GM23248 (cell line): ENCODE measurements around the gene CASP9. TPM values are rescaled to one million over a fixed set of nuclear protein-coding genes. Genes with fewer than 3 reads are reported as not detected.

Source experiments
- DNase-seq: peaks from one replicate; pipeline ENCODE4 v3.0.0-alpha.2; 2015
- H2AFZ ChIP-seq: fragments of 200-600 bp; sonication (generic); 2 replicates; pipeline ENCODE4 v1.6.1; 2016; ENCODE audit warnings: antibody characterized with exemption
- H3F3A ChIP-seq: fragments of 200-600 bp; sonication (generic); 2 replicates; pipeline ENCODE4 v1.6.1; 2016; ENCODE audit warnings: mild to moderate bottlenecking, antibody characterized with exemption, mixed run types; ENCODE audit not compliant: insufficient read depth
- H3K27ac ChIP-seq: fragments of 200-600 bp; sonication (generic); 2 replicates; pipeline ENCODE4 v1.5.1; 2016; ENCODE audit warnings: mild to moderate bottlenecking
- H3K27me3 ChIP-seq: fragments of 200-600 bp; sonication (generic); replicated peaks from 2 replicates; pipeline ENCODE4 v1.6.1; 2016; ENCODE audit warnings: mild to moderate bottlenecking; ENCODE audit not compliant: insufficient read depth
- H3K36me3 ChIP-seq: fragments of 200-600 bp; sonication (generic); 2 replicates; pipeline ENCODE4 v1.6.1; 2016; ENCODE audit warnings: low read depth, mild to moderate bottlenecking
- H3K4me1 ChIP-seq: fragments of 200-600 bp; sonication (generic); 2 replicates; pipeline ENCODE4 v1.6.1; 2016; ENCODE audit warnings: mild to moderate bottlenecking; ENCODE audit not compliant: insufficient read depth
- H3K4me2 ChIP-seq: fragments of 200-600 bp; sonication (generic); one replicate; pipeline ENCODE4 v1.6.1; 2016; ENCODE audit warnings: mild to moderate bottlenecking; ENCODE audit not compliant: unreplicated experiment
- H3K4me3 ChIP-seq: fragments of 200-600 bp; sonication (generic); 2 replicates; pipeline ENCODE4 v1.5.1; 2016; ENCODE audit warnings: mild to moderate bottlenecking
- H3K79me2 ChIP-seq: fragments of 200-600 bp; sonication (generic); 2 replicates; pipeline ENCODE4 v1.6.1; 2016; ENCODE audit warnings: mild to moderate bottlenecking; ENCODE audit not compliant: insufficient read depth
- H3K9ac ChIP-seq: fragments of 200-600 bp; sonication (generic); 2 replicates; pipeline ENCODE4 v1.6.1; 2016; ENCODE audit warnings: mild to moderate bottlenecking
- H3K9me2 ChIP-seq: fragments of 200-600 bp; sonication (generic); 2 replicates; pipeline ENCODE4 v1.6.1; 2016; ENCODE audit warnings: mixed run types, mild to moderate bottlenecking, moderate library complexity; ENCODE audit not compliant: insufficient read depth
- H3K9me3 ChIP-seq: fragments of 200-600 bp; sonication (generic); one replicate; pipeline ENCODE4 v1.6.1; 2017; ENCODE audit warnings: low read depth
- H4K20me1 ChIP-seq: fragments of 200-600 bp; sonication (generic); 2 replicates; pipeline ENCODE4 v1.6.0; 2016; ENCODE audit not compliant: insufficient read depth
- EZH2 ChIP-seq: fragments of 200-600 bp; sonication (generic); IDR thresholded peaks from 2 replicates; pipeline ENCODE4 v1.6.1; 2018; ENCODE audit warnings: antibody characterized with exemption, mild to moderate bottlenecking; ENCODE audit not compliant: insufficient read depth, poor library complexity, severe bottlenecking
- EZH2phosphoT487 ChIP-seq: fragments of 200-600 bp; sonication (generic); IDR thresholded peaks from 2 replicates; pipeline ENCODE4 v1.6.1; 2018; ENCODE audit warnings: antibody characterized with exemption, moderate library complexity, mild to moderate bottlenecking, low read depth; ENCODE audit not compliant: insufficient read depth
- WGBS, 2 experiments: methylation state at CpG; one replicate each; pipeline ENCODE4 v1.1.6; 2015 to 2017; ENCODE audit warnings: low lambda C conversion rate in 2 of 2, low coverage in 1 of 2; ENCODE audit errors: missing lambda C conversion rate in 2 of 2; 5-methylcytosine and 5-hydroxymethylcytosine counted together
- in situ Hi-C: fragments of 300-500 bp; cut with MboI; formaldehyde crosslinking; loops from 2 replicates; pipeline ENCODE4 v1.15.0; 2020
- polyA plus RNA-seq: library from polyadenylated mRNA; unstranded; fragments of >200 nt; fragmentation: Nextera tagmentation; extraction: Ambion mirVana; gene quantifications from 2 replicates; pipeline ENCODE4 v1.2.1, GENCODE V29; 2016
- total RNA-seq: library from RNA; depleted of rRNA; stranded (reverse); fragments of >200 nt; shearing (Covaris generic); gene quantifications from 2 replicates; pipeline ENCODE4 v1.2.3, GENCODE V29; 2014

The CASP9 gene
- total and polyA plus RNA-seq, 2 experiments from 2014 or later, result 6.7 to 15.8 TPM

DNA sequence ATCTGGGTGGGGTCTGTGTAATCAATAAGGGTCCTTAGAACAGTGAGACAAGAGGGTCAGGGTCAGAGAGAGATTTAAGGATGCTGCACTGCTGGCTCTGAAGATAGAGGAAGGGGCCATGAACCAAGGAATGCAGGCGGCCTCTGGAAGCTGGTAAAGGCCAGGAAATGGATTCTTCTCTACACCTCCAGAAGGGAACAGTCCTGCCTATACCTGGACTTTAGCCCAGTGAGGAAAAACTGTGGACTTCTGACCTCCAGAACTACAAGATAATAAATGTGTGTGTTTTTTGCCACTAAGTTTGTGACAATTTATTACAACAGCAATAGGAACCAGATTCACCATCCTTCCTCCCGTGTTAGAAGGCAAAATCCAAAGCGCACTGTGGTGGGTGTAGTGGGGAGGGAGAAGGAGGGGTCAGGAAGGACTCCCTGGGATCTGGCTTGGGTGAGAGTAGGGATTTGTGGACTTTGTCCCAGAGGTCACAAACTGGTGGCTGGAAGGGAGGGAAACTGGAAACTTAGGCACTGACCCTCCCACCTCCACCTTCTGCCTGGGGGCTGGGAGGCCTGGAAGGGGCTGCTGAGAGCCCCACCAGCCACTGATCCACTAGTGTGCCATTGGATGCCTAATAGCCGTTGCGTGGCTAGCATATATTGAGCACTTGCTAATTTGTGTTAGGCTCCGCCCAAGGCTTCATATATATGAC, 72.8 kb downstream of the CASP9 start:
- Histone ChIP-seq H3F3A (no peaks in the 10 kb centered on the region), H3K9me2 (no peaks in the 10 kb centered on the region), H3K27me3 (no peaks in the 10 kb centered on the region), H3K4me2 (no peak overlapping the region), H3K4me3 (no peak overlapping the region), H3K36me3 (no peaks in the 10 kb centered on the region), H3K9ac (no peak overlapping the region), H3K4me1 (peaks cover 7% of the 10 kb centered on the region), H3K79me2 (no peaks in the 10 kb centered on the region), H3K9me3 (no peaks in the 10 kb centered on the region), H4K20me1 (no peaks in the 10 kb centered on the region), H3K27ac (no peak overlapping the region), H2AFZ (no peak overlapping the region)
- TF ChIP-seq EZH2phosphoT487 (no peak), EZH2 (no peak)
- in situ Hi-C loops, result no loop called here
- DNase-seq, result no peak
- WGBS, 2 experiments, result 77 to 80% methylated on average over 6 of the region's 6 CpGs

DNA sequence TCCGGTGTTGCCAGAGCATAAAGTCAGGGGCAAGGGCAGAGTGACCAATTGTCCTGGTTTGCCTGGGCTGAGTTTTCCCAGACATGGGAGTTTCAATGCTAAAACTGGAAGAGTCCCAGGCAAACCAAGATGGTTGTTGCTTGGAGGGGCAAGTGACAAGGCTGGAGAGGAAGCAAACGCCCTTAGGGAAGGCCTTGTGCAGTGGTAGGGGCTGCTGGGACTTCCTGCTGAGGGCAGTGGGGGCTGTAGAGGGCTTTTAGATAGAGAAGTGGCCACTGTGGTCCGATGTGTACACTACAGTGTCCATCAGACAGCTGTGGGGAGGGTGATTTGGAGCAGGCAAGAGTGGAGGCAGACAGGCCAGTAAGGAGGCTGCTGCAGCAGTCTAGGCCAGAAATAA, 74.4 kb downstream of the CASP9 start:
- H3K9me2 ChIP-seq, result no peaks in the 10 kb centered on the region
- peaks cover 7% of the 10 kb centered on the region for H3K4me1 ChIP-seq
- no peak overlapping the region for H3K4me3 ChIP-seq
- WGBS, 2 experiments, result 68 to 69% methylated on average over 3 of the region's 3 CpGs
- H3K4me2 ChIP-seq, result no peak overlapping the region
- no peaks in the 10 kb centered on the region for H3K36me3 ChIP-seq
- no peaks in the 10 kb centered on the region for H3K79me2 ChIP-seq
- DNase-seq, result no peak
- H4K20me1 ChIP-seq, result no peaks in the 10 kb centered on the region
- H3K27ac ChIP-seq, result no peak overlapping the region
- TF ChIP-seq EZH2phosphoT487 (no peak), EZH2 (no peak)
- no peak overlapping the region for H3K9ac ChIP-seq
- H3K27me3 ChIP-seq, result no peaks in the 10 kb centered on the region
- in situ Hi-C loops, result loop anchor here (25.0 kb wide), 1 partner anchor 312 kb away; no protein-coding TSS in a partner anchor
- no peaks in the 10 kb centered on the region for H3K9me3 ChIP-seq
- no peaks in the 10 kb centered on the region for H3F3A ChIP-seq
- H2AFZ ChIP-seq, result no peak overlapping the region

DNA sequence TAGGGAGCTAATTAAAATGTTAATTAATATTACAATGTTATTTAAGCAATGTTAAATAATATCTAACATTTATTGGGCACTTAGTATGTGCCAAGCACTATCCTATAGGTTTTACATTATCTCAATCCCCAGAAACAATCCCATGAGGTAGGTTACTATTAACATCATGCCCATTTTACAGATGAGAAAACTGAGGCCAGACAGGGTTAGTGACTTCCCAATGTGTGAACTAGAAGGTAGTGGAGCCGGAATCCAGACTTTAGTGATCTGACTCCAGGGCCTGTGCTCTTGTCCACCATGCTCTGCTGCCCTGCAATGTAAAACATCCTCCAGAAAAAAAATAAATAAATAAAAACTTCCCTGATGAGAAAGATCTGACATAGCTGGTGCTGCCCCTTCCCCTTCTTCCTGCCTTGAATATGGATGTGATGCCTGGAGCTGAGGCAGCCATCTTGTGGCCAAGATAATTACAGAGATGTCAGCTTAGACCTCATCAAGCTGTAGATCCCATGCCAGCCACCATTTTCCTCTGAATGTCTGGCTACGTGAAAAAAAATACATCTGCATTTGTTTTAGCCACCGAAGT, 75.0 kb downstream of the CASP9 start:
- Histone ChIP-seq H2AFZ (no peak overlapping the region), H3K9me3 (no peaks in the 10 kb centered on the region), H3F3A (no peaks in the 10 kb centered on the region), H3K4me3 (no peak overlapping the region), H3K79me2 (no peaks in the 10 kb centered on the region), H4K20me1 (no peaks in the 10 kb centered on the region), H3K9ac (no peak overlapping the region), H3K27ac (no peak overlapping the region), H3K9me2 (no peaks in the 10 kb centered on the region), H3K4me2 (no peak overlapping the region), H3K27me3 (no peaks in the 10 kb centered on the region), H3K4me1 (peaks cover under 1% of the 10 kb centered on the region; the same call in 1 of the 2 replicates), H3K36me3 (no peaks in the 10 kb centered on the region)
- TF ChIP-seq EZH2phosphoT487 (no peak), EZH2 (no peak)
- in situ Hi-C loops, result loop anchor here (25.0 kb wide), 1 partner anchor 312 kb away; no protein-coding TSS in a partner anchor
- DNase-seq, result no peak
- WGBS, 2 experiments, result 32% methylated on average over 3 of the region's 3 CpGs

DNA sequence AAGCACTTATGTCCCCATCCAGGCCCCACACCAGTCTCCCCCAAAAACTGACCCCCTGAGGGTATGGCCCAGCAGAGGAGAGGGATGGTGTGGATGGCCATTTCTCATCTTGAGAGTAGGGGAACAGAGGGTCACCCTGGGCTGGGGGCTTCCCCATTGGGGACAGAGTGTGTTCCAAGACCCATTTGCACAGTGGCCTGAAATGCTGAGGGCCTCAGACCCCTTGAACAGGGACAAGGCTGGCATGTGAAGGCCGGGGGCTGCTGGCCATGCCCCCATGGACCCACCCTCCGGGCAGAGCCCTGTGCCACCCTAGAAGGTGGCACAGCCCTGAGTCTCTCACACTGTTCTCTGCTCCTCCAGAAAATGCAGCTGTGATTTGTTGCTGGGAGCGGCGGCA, 77.8 kb downstream of the CASP9 start:
- TF ChIP-seq EZH2phosphoT487 (no peak), EZH2 (no peak)
- no peaks in the 10 kb centered on the region for H3K4me1 ChIP-seq
- no peak for DNase-seq
- H3F3A ChIP-seq, result no peaks in the 10 kb centered on the region
- no peak overlapping the region for H3K27ac ChIP-seq
- no peaks in the 10 kb centered on the region for H4K20me1 ChIP-seq
- no peaks in the 10 kb centered on the region for H3K36me3 ChIP-seq
- H3K4me2 ChIP-seq, result no peak overlapping the region
- H3K27me3 ChIP-seq, result no peaks in the 10 kb centered on the region
- H3K9ac ChIP-seq, result no peak overlapping the region
- no peak overlapping the region for H2AFZ ChIP-seq
- WGBS, 2 experiments, result 74 to 85% methylated on average over 2 to 3 of the region's 4 CpGs
- H3K79me2 ChIP-seq, result no peaks in the 10 kb centered on the region
- no peaks in the 10 kb centered on the region for H3K9me3 ChIP-seq
- no peaks in the 10 kb centered on the region for H3K9me2 ChIP-seq
- no peak overlapping the region for H3K4me3 ChIP-seq
- in situ Hi-C loops, result loop anchor here (25.0 kb wide), 1 partner anchor 309 kb away; no protein-coding TSS in a partner anchor
